HepG2 (cell line): ENCODE measurements around the gene DTD2. TPM values are rescaled to one million over a fixed set of nuclear protein-coding genes. Genes with fewer than 3 reads are reported as not detected.

Experiments
- FOXK1 ChIP-seq: sonication (generic); formaldehyde crosslinking; IDR thresholded peaks from 2 replicates; pipeline ENCODE4 v1.4.0; 2020; ENCODE audit warnings: low read depth, missing genetic modification reagents, borderline replicate concordance
- HINFP ChIP-seq: sonication (generic); formaldehyde crosslinking; IDR thresholded peaks from 2 replicates; pipeline ENCODE4 v1.4.0; 2020; ENCODE audit warnings: low read depth, mild to moderate bottlenecking, missing genetic modification reagents
- HNRNPH1 ChIP-seq: fragments of 200-400 bp; formaldehyde crosslinking; optimal IDR thresholded peaks from 2 replicates; pipeline ENCODE3; 2017; ENCODE audit warnings: mild to moderate bottlenecking, low read depth, low read length
- MYPOP ChIP-seq: sonication (generic); formaldehyde crosslinking; IDR thresholded peaks from 2 replicates; pipeline ENCODE4 v1.8.1; 2023; ENCODE audit warnings: mild to moderate bottlenecking, moderate library complexity, missing genetic modification reagents
- NONO ChIP-seq, 2 experiments: fragments of 450-650 bp in 1 of 2; sonication (generic) in 1 of 2; formaldehyde crosslinking in 1 of 2; IDR thresholded peaks in 1 of 2; conservative IDR thresholded peaks in 1 of 2; 2 replicates each; pipeline versions ENCODE4 v1.6.1 to v1.8.0; 2017 to 2022; ENCODE audit warnings: mild to moderate bottlenecking in 1 of 2, missing genetic modification reagents in 1 of 2, moderate library complexity in 1 of 2
- NR2F1 ChIP-seq, 2 experiments: fragments of 450-650 bp in 1 of 2; formaldehyde crosslinking in 1 of 2; IDR thresholded peaks; 2 replicates each; pipeline versions ENCODE4 v1.5.0 to v1.6.1; 2016 to 2020; ENCODE audit warnings: mild to moderate bottlenecking in 1 of 2, missing compliant biosample characterization in 1 of 2, missing genetic modification reagents in 1 of 2, moderate library complexity in 1 of 2
- TRAFD1 ChIP-seq: sonication (generic); formaldehyde crosslinking; IDR thresholded peaks from 2 replicates; pipeline ENCODE4 v1.5.1; 2020; ENCODE audit warnings: missing genetic modification reagents, mild to moderate bottlenecking, borderline replicate concordance
- UBTF ChIP-seq: sonication (generic); formaldehyde crosslinking; IDR thresholded peaks from 2 replicates; pipeline ENCODE4 v1.4.0; 2020; ENCODE audit warnings: mild to moderate bottlenecking, missing genetic modification reagents
- ZNF350 ChIP-seq: sonication (generic); formaldehyde crosslinking; IDR thresholded peaks from 2 replicates; pipeline ENCODE4 v1.4.0; 2020; ENCODE audit warnings: mild to moderate bottlenecking, low read depth, missing genetic modification reagents, borderline replicate concordance
- ZNF460 ChIP-seq: sonication (generic); formaldehyde crosslinking; IDR thresholded peaks from 2 replicates; pipeline ENCODE4 v1.5.1; 2020; ENCODE audit warnings: missing genetic modification reagents, mild to moderate bottlenecking, borderline replicate concordance
- ZNF766 ChIP-seq: sonication (generic); formaldehyde crosslinking; IDR thresholded peaks from 2 replicates; pipeline ENCODE4 v1.5.0; 2020; ENCODE audit warnings: missing genetic modification reagents, borderline replicate concordance
- ZNF839 ChIP-seq: sonication (generic); formaldehyde crosslinking; IDR thresholded peaks from 2 replicates; pipeline ENCODE4 v1.4.0; 2020; ENCODE audit warnings: missing genetic modification reagents, mild to moderate bottlenecking, borderline replicate concordance
- ZNF878 ChIP-seq: sonication (generic); formaldehyde crosslinking; IDR thresholded peaks from 2 replicates; pipeline ENCODE4 v1.8.1; 2023; ENCODE audit warnings: mild to moderate bottlenecking, missing genetic modification reagents, moderate library complexity
- polyA plus RNA-seq, 8 experiments: library from polyadenylated mRNA; depleted of rRNA in 3 of 8; stranded (reverse) in 7 of 8; unstranded in 1 of 8; fragments of >200 nt; fragmentation: Illumina TruSeq in 4 of 8; extraction: Trizol in 4 of 8; gene quantifications; 2 replicates each; pipeline versions ENCODE4 v1.2.1 to v1.2.3, GENCODE V29; 2011 to 2016; ENCODE audit warnings: low read depth in 4 of 8, missing spikeins in 1 of 8, mixed read lengths in 1 of 8; ENCODE audit not compliant: insufficient read depth in 1 of 8
- total RNA-seq, 5 experiments: library from RNA; depleted of rRNA; stranded (reverse); fragments of >200 nt; fragmentation: Illumina TruSeq; extraction: Trizol; gene quantifications; 2 replicates each; pipeline ENCODE4 v1.2.3, GENCODE V29; 2016; ENCODE audit warnings: low read depth in 1 of 5
- TF ChIP-seq, protein P1 (sequence below): sonication (generic); formaldehyde crosslinking; IDR thresholded peaks from 2 replicates; pipeline ENCODE4 v1.4.0; 2020; ENCODE audit warnings: mild to moderate bottlenecking, missing genetic modification reagents, borderline replicate concordance
- TF ChIP-seq, protein P2 (sequence below): sonication (generic); formaldehyde crosslinking; conservative IDR thresholded peaks from 2 replicates; pipeline ENCODE4 v1.4.0; 2020; ENCODE audit warnings: mild to moderate bottlenecking, missing genetic modification reagents, moderate library complexity

Gene DTD2
- total and polyA plus RNA-seq, 2 of the 13 experiments (the other 11 are each of a cell fraction or from before 2014, with no cell fraction given) = 22.3 to 49.8 TPM

DNA sequence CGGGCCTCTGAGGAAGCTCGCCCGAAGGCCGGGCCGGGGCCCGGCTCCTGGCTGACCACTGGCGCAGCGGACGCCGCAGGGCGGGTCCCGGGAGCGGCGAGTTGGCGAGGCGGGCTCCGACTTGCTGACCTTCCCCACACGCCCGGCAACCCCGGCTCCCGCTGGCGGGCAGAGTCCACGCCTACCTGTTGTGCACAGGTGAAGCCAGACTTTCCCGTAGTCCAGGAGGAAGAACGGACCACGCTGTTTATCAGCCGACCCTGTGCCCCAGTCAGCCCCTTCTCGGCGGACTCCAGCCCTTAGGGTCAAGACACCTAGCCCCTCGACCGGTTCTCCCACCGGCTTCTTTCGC, 37.4 kb downstream of the DTD2 start (continued):
- TF ChIP-seq, protein P1, sequence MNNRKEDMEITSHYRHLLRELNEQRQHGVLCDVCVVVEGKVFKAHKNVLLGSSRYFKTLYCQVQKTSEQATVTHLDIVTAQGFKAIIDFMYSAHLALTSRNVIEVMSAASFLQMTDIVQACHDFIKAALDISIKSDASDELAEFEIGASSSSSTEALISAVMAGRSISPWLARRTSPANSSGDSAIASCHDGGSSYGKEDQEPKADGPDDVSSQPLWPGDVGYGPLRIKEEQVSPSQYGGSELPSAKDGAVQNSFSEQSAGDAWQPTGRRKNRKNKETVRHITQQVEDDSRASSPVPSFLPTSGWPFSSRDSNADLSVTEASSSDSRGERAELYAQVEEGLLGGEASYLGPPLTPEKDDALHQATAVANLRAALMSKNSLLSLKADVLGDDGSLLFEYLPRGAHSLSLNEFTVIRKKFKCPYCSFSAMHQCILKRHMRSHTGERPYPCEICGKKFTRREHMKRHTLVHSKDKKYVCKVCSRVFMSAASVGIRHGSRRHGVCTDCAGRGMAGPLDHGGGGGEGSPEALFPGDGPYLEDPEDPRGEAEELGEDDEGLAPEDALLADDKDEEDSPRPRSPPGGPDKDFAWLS = no peak
- TF ChIP-seq TRAFD1 (CRISPR knock-in tag) (peak; percentile 98), HINFP (CRISPR knock-in tag) (peak; percentile 22; the same call in 1 of the 2 replicates), ZNF766 (CRISPR knock-in tag) (0 out of 2 replicates have a peak, but pooled peaks have one; percentile 2), NONO (IDR thresholded peaks at IDR 0.05) (no peak), NONO (CRISPR knock-in tag; conservative IDR thresholded peaks at IDR 0.05) (no peak), HNRNPH1 (no peak), FOXK1 (CRISPR knock-in tag) (no peak), NR2F1 (CRISPR knock-in tag; IDR thresholded peaks at IDR 0.05) (peak; percentile 85 to 95), ZNF460 (CRISPR knock-in tag) (no peak), ZNF839 (CRISPR knock-in tag) (no peak), ZNF350 (CRISPR knock-in tag) (no peak), MYPOP (CRISPR knock-in tag) (no peak; the same call in 1 of the 2 replicates), ZNF878 (peak; percentile 70), UBTF (CRISPR knock-in tag) (peak; percentile 99; the same call in 1 of the 2 replicates)
- TF ChIP-seq, protein P2, sequence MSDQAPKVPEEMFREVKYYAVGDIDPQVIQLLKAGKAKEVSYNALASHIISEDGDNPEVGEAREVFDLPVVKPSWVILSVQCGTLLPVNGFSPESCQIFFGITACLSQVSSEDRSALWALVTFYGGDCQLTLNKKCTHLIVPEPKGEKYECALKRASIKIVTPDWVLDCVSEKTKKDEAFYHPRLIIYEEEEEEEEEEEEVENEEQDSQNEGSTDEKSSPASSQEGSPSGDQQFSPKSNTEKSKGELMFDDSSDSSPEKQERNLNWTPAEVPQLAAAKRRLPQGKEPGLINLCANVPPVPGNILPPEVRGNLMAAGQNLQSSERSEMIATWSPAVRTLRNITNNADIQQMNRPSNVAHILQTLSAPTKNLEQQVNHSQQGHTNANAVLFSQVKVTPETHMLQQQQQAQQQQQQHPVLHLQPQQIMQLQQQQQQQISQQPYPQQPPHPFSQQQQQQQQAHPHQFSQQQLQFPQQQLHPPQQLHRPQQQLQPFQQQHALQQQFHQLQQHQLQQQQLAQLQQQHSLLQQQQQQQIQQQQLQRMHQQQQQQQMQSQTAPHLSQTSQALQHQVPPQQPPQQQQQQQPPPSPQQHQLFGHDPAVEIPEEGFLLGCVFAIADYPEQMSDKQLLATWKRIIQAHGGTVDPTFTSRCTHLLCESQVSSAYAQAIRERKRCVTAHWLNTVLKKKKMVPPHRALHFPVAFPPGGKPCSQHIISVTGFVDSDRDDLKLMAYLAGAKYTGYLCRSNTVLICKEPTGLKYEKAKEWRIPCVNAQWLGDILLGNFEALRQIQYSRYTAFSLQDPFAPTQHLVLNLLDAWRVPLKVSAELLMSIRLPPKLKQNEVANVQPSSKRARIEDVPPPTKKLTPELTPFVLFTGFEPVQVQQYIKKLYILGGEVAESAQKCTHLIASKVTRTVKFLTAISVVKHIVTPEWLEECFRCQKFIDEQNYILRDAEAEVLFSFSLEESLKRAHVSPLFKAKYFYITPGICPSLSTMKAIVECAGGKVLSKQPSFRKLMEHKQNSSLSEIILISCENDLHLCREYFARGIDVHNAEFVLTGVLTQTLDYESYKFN (CRISPR knock-in tag) = no peak
